H1 (cell line): ENCODE data around the gene TTC33. TPM values are rescaled to one million over a fixed set of nuclear protein-coding genes. Genes with fewer than 3 reads are reported as not detected.

Source experiments
- CTCF ChIA-PET: fragments of 300-600 bp; sonication (Branson Sonifier 250); formaldehyde crosslinking; loops from one replicate; lab custom pipeline; 2021; ENCODE audit not compliant: partially characterized antibody; lab: Charles Lee
- POLR2A ChIA-PET: fragments of 300-600 bp; sonication (Branson Sonifier 250); formaldehyde crosslinking; loops from one replicate; lab custom pipeline; 2021; ENCODE audit warnings: inconsistent platforms; ENCODE audit not compliant: partially characterized antibody; lab: Charles Lee
- DNase-seq, 2 experiments: peaks; one replicate each; pipeline versions ENCODE4 v3.0.0 to v3.0.0-alpha.2; 2010 to 2022; ENCODE audit warnings: low spot score in 2 of 2, low read depth in 1 of 2, mixed read lengths in 1 of 2
- FAIRE-seq: peaks from 2 replicates; lab custom pipeline; 2011; peaks lifted over from hg19 to GRCh38; lab: Jason Lieb, UNC
- H2AFZ ChIP-seq: 2 replicates; pipeline ENCODE4 v1.8.1; 2012; ENCODE audit warnings: low read length, inconsistent platforms
- H2AK5ac ChIP-seq: 2 replicates; pipeline ENCODE4 v1.6.1; 2013; ENCODE audit warnings: low read depth, low read length
- H2BK120ac ChIP-seq: replicated peaks from 2 replicates; pipeline ENCODE3; 2013; ENCODE audit warnings: low read depth, low read length, inconsistent platforms
- H2BK12ac ChIP-seq: 2 replicates; pipeline ENCODE4 v1.6.1; 2013; ENCODE audit warnings: low read depth, low read length
- H2BK15ac ChIP-seq: 2 replicates; pipeline ENCODE4 v1.6.1; 2013; ENCODE audit warnings: low read length
- H2BK20ac ChIP-seq: 2 replicates; pipeline ENCODE4 v1.6.1; 2013; ENCODE audit warnings: low read length
- H2BK5ac ChIP-seq: 2 replicates; pipeline ENCODE4 v1.6.1; 2013; ENCODE audit warnings: low read depth, low read length
- H3K14ac ChIP-seq: 2 replicates; pipeline ENCODE4 v1.6.1; 2013; ENCODE audit warnings: inconsistent platforms; ENCODE audit not compliant: insufficient read length
- H3K18ac ChIP-seq: 2 replicates; pipeline ENCODE4 v1.6.1; 2013; ENCODE audit warnings: low read length; ENCODE audit errors: extremely low read depth
- H3K23ac ChIP-seq: 2 replicates; pipeline ENCODE4 v1.6.1; 2013; ENCODE audit warnings: inconsistent platforms; ENCODE audit not compliant: insufficient read length
- H3K23me2 ChIP-seq: 2 replicates; pipeline ENCODE4 v1.6.1; 2013; ENCODE audit warnings: low read depth, low read length
- H3K27ac ChIP-seq: 2 replicates; pipeline ENCODE4 v1.6.1; 2011; ENCODE audit warnings: low read depth, low read length, inconsistent platforms
- H3K27me3 ChIP-seq, 4 experiments: replicated peaks in 1 of 4; 1 replicate in 1 of 4; 2 replicates in 3 of 4; pipeline versions ENCODE4 v1.6.1 to v1.8.1; 2011 to 2013; ENCODE audit warnings: low read length in 3 of 4, mild to moderate bottlenecking in 3 of 4, inconsistent platforms in 2 of 4, mixed read lengths in 2 of 4, moderate library complexity in 1 of 4; ENCODE audit not compliant: control insufficient read depth in 3 of 4, insufficient read depth in 3 of 4; ENCODE audit errors: extremely low read depth in 1 of 4
- H3K36me3 ChIP-seq, 4 experiments: 2 replicates each; pipeline versions ENCODE4 v1.6.1 to v1.8.1; 2011 to 2013; ENCODE audit warnings: mild to moderate bottlenecking in 4 of 4, low read length in 3 of 4, moderate library complexity in 2 of 4, control low read depth in 1 of 4, inconsistent platforms in 1 of 4; ENCODE audit not compliant: insufficient read depth in 4 of 4, control insufficient read depth in 2 of 4
- H3K4ac ChIP-seq: replicated peaks from 2 replicates; pipeline ENCODE3; 2013; ENCODE audit warnings: low read length, low read depth, mixed read lengths, inconsistent platforms; ENCODE audit not compliant: insufficient read length
- H3K4me1 ChIP-seq, 4 experiments: replicated peaks in 1 of 4; 1 replicate in 1 of 4; 2 replicates in 3 of 4; pipeline versions ENCODE4 v1.6.1 to v1.8.1; 2011 to 2013; ENCODE audit warnings: low read length in 3 of 4, inconsistent platforms in 2 of 4, mixed read lengths in 1 of 4; ENCODE audit not compliant: insufficient read depth in 4 of 4, control insufficient read depth in 3 of 4
- H3K4me2 ChIP-seq, 2 experiments: 2 replicates each; pipeline versions ENCODE4 v1.6.1 to v1.8.1; 2011 to 2013; ENCODE audit warnings: low read depth in 2 of 2, low read length in 2 of 2, control low read depth in 1 of 2, inconsistent platforms in 1 of 2, mild to moderate bottlenecking in 1 of 2; ENCODE audit not compliant: insufficient read depth in 1 of 2
- H3K4me3 ChIP-seq, 4 experiments: fragments of 200-600, 300-600 bp in 1 of 4; sonication (generic), shearing (Covaris generic), sonication (Bioruptor Twin) in 1 of 4; 2 replicates each; pipeline versions ENCODE4 v1.5.1 to v1.8.1; 2011 to 2016; ENCODE audit warnings: low read length in 4 of 4, low read depth in 3 of 4, control low read depth in 2 of 4, inconsistent platforms in 2 of 4, mild to moderate bottlenecking in 2 of 4, mixed read lengths in 1 of 4, moderate library complexity in 1 of 4; ENCODE audit not compliant: insufficient read depth in 2 of 4; ENCODE audit errors: extremely low read depth in 1 of 4
- H3K56ac ChIP-seq: replicated peaks from 2 replicates; pipeline ENCODE3; 2013; ENCODE audit warnings: low read depth, mild to moderate bottlenecking, mixed read lengths, low read length, inconsistent platforms; ENCODE audit not compliant: insufficient read length
- H3K79me1 ChIP-seq: 2 replicates; pipeline ENCODE4 v1.6.1; 2013; ENCODE audit warnings: low read depth, low read length, control low read depth
- H3K79me2 ChIP-seq, 2 experiments: 2 replicates each; pipeline versions ENCODE4 v1.6.1 to v1.8.1; 2012 to 2013; ENCODE audit warnings: low read length in 2 of 2, mild to moderate bottlenecking in 2 of 2, inconsistent platforms in 1 of 2; ENCODE audit not compliant: insufficient read depth in 2 of 2, control insufficient read depth in 1 of 2
- H3K9ac ChIP-seq, 4 experiments: replicated peaks in 1 of 4; 1 replicate in 1 of 4; 2 replicates in 3 of 4; pipeline versions ENCODE4 v1.6.1 to v1.8.1; 2011 to 2013; ENCODE audit warnings: low read depth in 3 of 4, low read length in 3 of 4, control low read depth in 2 of 4, mild to moderate bottlenecking in 2 of 4, moderate library complexity in 2 of 4, inconsistent platforms in 1 of 4; ENCODE audit errors: extremely low read depth in 1 of 4
- H3K9me3 ChIP-seq, 2 experiments: 2 replicates each; pipeline versions ENCODE4 v1.6.1 to v1.8.1; 2012 to 2013; ENCODE audit warnings: mild to moderate bottlenecking in 2 of 2, moderate library complexity in 2 of 2, control low read depth in 1 of 2, inconsistent platforms in 1 of 2, low read depth in 1 of 2, low read length in 1 of 2, mixed read lengths in 1 of 2; ENCODE audit not compliant: insufficient read depth in 2 of 2
- H4K20me1 ChIP-seq, 2 experiments: replicated peaks in 1 of 2; 2 replicates each; pipeline versions ENCODE3 to v1.8.1; 2011 to 2013; ENCODE audit warnings: inconsistent platforms in 2 of 2, low read length in 2 of 2, mild to moderate bottlenecking in 1 of 2; ENCODE audit not compliant: insufficient read depth in 2 of 2, control insufficient read depth in 1 of 2
- H4K5ac ChIP-seq: 2 replicates; pipeline ENCODE4 v1.6.1; 2013; ENCODE audit warnings: low read length, low read depth, mixed read lengths, inconsistent platforms; ENCODE audit not compliant: insufficient read length
- H4K8ac ChIP-seq: 2 replicates; pipeline ENCODE4 v1.8.0; 2013; ENCODE audit warnings: mild to moderate bottlenecking, moderate library complexity, low read length, inconsistent platforms; ENCODE audit not compliant: insufficient read depth; ENCODE audit errors: extremely low read depth
- H4K91ac ChIP-seq: replicated peaks from 2 replicates; pipeline ENCODE3; 2013; ENCODE audit warnings: low read length, mixed read lengths, inconsistent platforms; ENCODE audit not compliant: insufficient read length
- ASH2L ChIP-seq: fragments of 200-600, 300-600 bp; sonication (generic); IDR thresholded peaks from one replicate; pipeline ENCODE4 v1.7.1; 2017; ENCODE audit warnings: low read length
- CEBPB ChIP-seq: IDR thresholded peaks from 2 replicates; pipeline ENCODE4 v1.6.1; 2012; ENCODE audit warnings: low read depth, low read length
- CTBP2 ChIP-seq: IDR thresholded peaks from 2 replicates; pipeline ENCODE4 v1.7.0; 2011; ENCODE audit warnings: borderline replicate concordance, mild to moderate bottlenecking, moderate library complexity, mixed read lengths, low read length; ENCODE audit not compliant: insufficient read depth, insufficient read length
- CTCF ChIP-seq, 3 experiments: IDR thresholded peaks; 1 replicate in 2 of 3; 2 replicates in 1 of 3; pipeline versions ENCODE4 v1.5.1 to v1.6.1; 2011; ENCODE audit warnings: low read length in 3 of 3, mild to moderate bottlenecking in 3 of 3, inconsistent platforms in 2 of 3, low read depth in 1 of 3, moderate library complexity in 1 of 3; ENCODE audit not compliant: insufficient read depth in 1 of 3; ENCODE audit errors: control extremely low read depth in 1 of 3
- GABPA ChIP-seq: IDR thresholded peaks from 2 replicates; pipeline ENCODE4 v1.6.1; 2011; ENCODE audit warnings: mild to moderate bottlenecking, low read length, moderate library complexity, borderline replicate concordance; ENCODE audit not compliant: insufficient read depth
- JUND ChIP-seq: IDR thresholded peaks from 2 replicates; pipeline ENCODE4 v1.6.1; 2011; ENCODE audit warnings: mild to moderate bottlenecking, improper control_type of control experiment, low read length
- POU5F1 ChIP-seq: IDR thresholded peaks from 2 replicates; pipeline ENCODE4 v1.6.1; 2011; ENCODE audit warnings: low read depth, mild to moderate bottlenecking, low read length, moderate library complexity
- RFX5 ChIP-seq: IDR thresholded peaks from 2 replicates; pipeline ENCODE4 v1.6.1; 2011; ENCODE audit warnings: low read depth, low read length, improper control_type of control experiment, borderline replicate concordance
- RXRA ChIP-seq: IDR thresholded peaks from 2 replicates; pipeline ENCODE4 v1.6.1; 2011; ENCODE audit warnings: low read depth, mild to moderate bottlenecking, low read length, moderate library complexity; ENCODE audit not compliant: insufficient read depth
- SAP30 ChIP-seq: fragments of 300-600 bp; sonication (generic); IDR thresholded peaks from 2 replicates; pipeline ENCODE4 v1.7.1; 2012; ENCODE audit warnings: low read length, moderate library complexity, mild to moderate bottlenecking, inconsistent platforms; ENCODE audit not compliant: insufficient read depth, insufficient replicate concordance
- WGBS, 2 experiments: shearing (Covaris generic) in 1 of 2; methylation state at CpG; one replicate each; pipeline versions ENCODE4 v1.1.6 to v1.1.7; 2013 to 2015; ENCODE audit warnings: low lambda C conversion rate in 2 of 2, mixed read lengths in 2 of 2, inconsistent platforms in 1 of 2, low coverage in 1 of 2, missing lambda C conversion rate in 1 of 2; ENCODE audit not compliant: insufficient replicate concordance in 2 of 2, insufficient coverage in 1 of 2, insufficient read length in 1 of 2; ENCODE audit errors: extremely low coverage in 1 of 2, missing lambda C conversion rate in 1 of 2; 5-methylcytosine and 5-hydroxymethylcytosine counted together
- polyA plus RNA-seq, 7 experiments: library from polyadenylated mRNA; depleted of rRNA in 3 of 7; stranded (reverse) in 5 of 7; unstranded in 2 of 7; fragments of >200 nt in 5 of 7; fragments of 200-250 nt in 2 of 7; gene quantifications; 1 replicate in 5 of 7; 2 replicates in 1 of 7; 4 replicates in 1 of 7; pipeline versions ENCODE4 v1.2.1 to v1.2.3, GENCODE V29; 2011 to 2013; ENCODE audit warnings: missing spikeins in 2 of 7, mixed read lengths in 2 of 7
- total RNA-seq: library from RNA; stranded (reverse); fragmentation: NEBNext Ultra II Directional; extraction: Animal tissue kit (Norgen Biotek cat#: 25700); gene quantifications from 2 replicates; pipeline ENCODE4 v1.2.1, GENCODE V29; 2021

Gene TTC33
- total and polyA plus RNA-seq, 2 of the 8 experiments (the other 6 are each of a cell fraction or from before 2014, with no cell fraction given), result 1.2 to 12.6 TPM

- Histone ChIP-seq H3K4me3 (no peak overlapping the region), H3K14ac (no peak overlapping the region), H3K18ac (no peak overlapping the region), H3K27me3 (peaks cover 4 to 12% (median 5%) of the 10 kb centered on the region in 4 experiments), H4K91ac (no peak overlapping the region), H3K56ac (no peak overlapping the region), H4K20me1 (peaks cover 0 to 2% of the 10 kb centered on the region in 2 experiments), H3K4me1 (no peaks in the 10 kb centered on the region), H3K79me1 (no peaks in the 10 kb centered on the region), H3K23ac (no peak overlapping the region), H3K4me2 (no peak overlapping the region), H3K4ac (no peak overlapping the region), H4K8ac (no peak overlapping the region), H2BK120ac (no peak overlapping the region), H2AK5ac (no peak overlapping the region), H3K27ac (no peak overlapping the region), H2AFZ (no peak overlapping the region), H4K5ac (no peak overlapping the region), H3K9ac (no peak overlapping the region), H3K9me3 (no peaks in the 10 kb centered on the region), H2BK15ac (no peak overlapping the region), H2BK12ac (no peak overlapping the region), H3K23me2 (no peaks in the 10 kb centered on the region), H2BK20ac (no peak overlapping the region), H3K79me2 (no peaks in the 10 kb centered on the region), H3K36me3 (no peaks in the 10 kb centered on the region), H2BK5ac (no peak overlapping the region)
- CTCF ChIA-PET, result interaction anchor here (1.4 to 2.1 kb wide), 4 partner anchors 48 to 1107 kb away, joined by 4 to 8 read pairs (median 5); no protein-coding TSS in a partner anchor
- POLR2A ChIA-PET, result no interaction called here
- FAIRE-seq, result no peak
- DNase-seq, result no peak
- 79% methylated on average over 7 of the region's 7 CpGs; no CpG with 5 or more reads in 1 of the 2 experiments for WGBS, 2 experiments
- TF ChIP-seq POU5F1 (no peak), ASH2L (no peak), SAP30 (no peak), RXRA (no peak), GABPA (no peak), JUND (no peak), RFX5 (no peak), CTBP2 (no peak), CTCF (IDR thresholded peaks at IDR 0.05; ENCODE audit: control extremely low read depth in 1 of 3, insufficient read depth in 1 of 3, low read depth in 1 of 3, low read length in 3 of 3) (no peak), CEBPB (no peak)
Observed at GRCh38 chr5:40687321-40687720, 68.4 kb downstream of the TTC33 start.
